ENCODE data around the gene TAP2.

The TAP2 gene

DNA sequence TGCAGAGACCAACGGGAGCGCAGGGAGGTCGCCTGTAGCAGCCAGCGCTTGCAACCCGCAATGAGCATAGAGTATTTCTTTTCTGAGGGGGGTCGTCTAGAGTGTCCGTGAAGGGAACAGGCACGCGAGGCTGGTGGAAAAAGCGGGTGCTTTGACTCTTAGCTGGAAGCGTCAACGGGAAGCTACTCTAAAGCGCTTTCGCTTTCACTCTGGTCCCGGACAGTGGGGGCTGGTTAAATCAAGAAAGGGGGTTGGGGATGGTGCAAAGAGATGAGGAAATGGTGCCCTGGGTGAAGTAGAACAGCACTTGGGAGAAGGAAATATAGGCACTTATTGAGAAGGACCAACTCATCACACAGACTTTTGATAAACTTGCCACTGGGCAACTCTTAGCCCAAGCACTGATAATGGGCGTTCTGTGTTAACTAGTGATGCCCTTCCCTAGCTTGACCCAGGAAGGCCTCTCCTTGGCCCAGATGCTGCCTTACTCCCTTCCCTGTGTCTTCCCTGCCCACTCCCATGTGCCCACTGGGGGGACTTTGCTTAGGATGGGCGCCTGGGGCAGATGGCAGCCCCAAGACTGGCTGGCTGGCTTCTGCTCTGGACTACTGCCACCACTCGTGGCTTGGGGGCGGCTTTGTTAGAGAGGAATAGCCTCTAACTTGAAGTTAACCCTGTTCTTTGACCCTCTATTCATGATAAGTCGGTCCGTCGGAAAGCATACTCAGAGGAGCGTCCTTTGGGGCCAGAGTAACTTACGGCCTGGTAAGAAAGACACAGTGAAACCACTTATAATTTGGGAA lies 16.0 kb upstream of the TAP2 start:
- peak; percentile 11 for DNase-seq (ENCODE audit: low spot score)

- DNase-seq (ENCODE audit: low spot score), result peak; percentile 93
Observed at GRCh38 chr6:32853541-32854375, 15.2 kb upstream of the TAP2 start, which contains the start of the genes PSMB9 and TAP1. Gene PSMB9, plus strand, starts transcription at chr6:32854192. Its CDS starts 38 bp downstream, at chr6:32854230. Gene TAP1, minus strand, starts transcription at chr6:32853704. Its CDS starts 68 bp downstream, at chr6:32853636.

GRCh38 chr6:32852844-32853540 lies 14.5 kb upstream of the TAP2 start:
- DNase-seq (ENCODE audit: low spot score), result peak; percentile 28

- DNase-seq (ENCODE audit: low spot score), result no peak
Observed at GRCh38 chr6:32852018-32852843, 13.7 kb upstream of the TAP2 start.

DNA sequence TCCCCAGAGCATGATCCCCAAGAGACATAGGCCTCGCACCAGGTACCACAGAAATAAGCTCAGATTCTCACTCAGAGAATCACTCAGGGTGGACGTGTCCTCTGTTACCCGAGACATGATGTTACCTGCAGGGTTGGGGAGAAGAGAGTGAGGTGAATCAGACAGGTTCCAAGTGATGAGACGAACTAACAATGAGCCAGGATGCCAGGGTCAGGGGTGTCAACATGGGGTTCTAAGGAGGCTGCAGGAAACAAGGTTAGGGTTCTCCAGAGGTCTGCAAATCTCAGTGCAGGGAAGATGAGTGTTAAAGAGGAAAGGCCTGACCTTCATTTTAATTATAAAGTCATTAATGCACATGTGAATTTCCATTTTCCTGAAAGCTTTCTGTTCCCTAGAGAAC lies 12.5 kb upstream of the TAP2 start:
- DNase-seq (ENCODE audit: low spot score), result no peak

- no peak for DNase-seq (ENCODE audit: low spot score)
Observed at GRCh38 chr6:32849126-32849525, 10.6 kb upstream of the TAP2 start.

DNA sequence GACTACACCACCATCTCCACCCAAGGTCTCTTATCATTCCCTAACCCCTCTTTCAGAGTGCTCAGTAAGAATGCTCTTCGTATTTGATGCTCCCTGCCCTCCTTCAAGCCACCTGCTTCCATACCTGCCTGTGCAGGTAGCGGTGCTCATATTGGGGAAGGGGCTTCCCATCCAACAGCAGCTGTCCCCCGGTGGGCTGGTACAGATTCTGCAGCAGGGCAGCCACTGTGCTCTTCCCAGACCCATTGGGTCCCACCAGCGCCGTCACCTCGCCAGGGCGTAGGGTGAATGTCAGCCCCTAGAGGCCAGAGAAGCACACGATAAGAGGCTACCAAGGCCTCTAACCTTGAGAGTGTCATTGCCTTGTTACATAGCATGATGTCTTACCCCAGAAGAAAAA lies 9.3 kb upstream of the TAP2 start:
- no peak for DNase-seq (ENCODE audit: low spot score)

DNA sequence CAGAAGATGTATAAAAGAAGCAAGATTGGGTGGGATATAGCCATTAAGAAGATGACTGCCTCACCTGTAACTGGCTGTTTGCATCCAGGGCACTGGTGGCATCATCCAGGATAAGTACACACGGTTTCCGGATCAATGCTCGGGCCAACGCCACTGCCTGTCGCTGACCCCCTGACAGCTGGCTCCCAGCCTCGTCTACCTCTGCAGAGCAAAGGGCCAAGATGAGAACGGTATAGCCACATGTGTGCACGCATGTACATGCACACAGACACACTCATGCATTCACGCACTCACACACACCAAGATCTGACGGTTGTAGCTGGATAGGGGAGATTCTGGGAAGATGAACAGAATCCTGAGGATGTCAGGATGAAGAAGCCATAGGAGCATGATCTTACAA lies 8.5 kb upstream of the TAP2 start:
- DNase-seq (ENCODE audit: low spot score), result no peak

- DNase-seq (ENCODE audit: low spot score), result no peak
Observed at GRCh38 chr6:32845384-32845884, 6.9 kb upstream of the TAP2 start.

DNA sequence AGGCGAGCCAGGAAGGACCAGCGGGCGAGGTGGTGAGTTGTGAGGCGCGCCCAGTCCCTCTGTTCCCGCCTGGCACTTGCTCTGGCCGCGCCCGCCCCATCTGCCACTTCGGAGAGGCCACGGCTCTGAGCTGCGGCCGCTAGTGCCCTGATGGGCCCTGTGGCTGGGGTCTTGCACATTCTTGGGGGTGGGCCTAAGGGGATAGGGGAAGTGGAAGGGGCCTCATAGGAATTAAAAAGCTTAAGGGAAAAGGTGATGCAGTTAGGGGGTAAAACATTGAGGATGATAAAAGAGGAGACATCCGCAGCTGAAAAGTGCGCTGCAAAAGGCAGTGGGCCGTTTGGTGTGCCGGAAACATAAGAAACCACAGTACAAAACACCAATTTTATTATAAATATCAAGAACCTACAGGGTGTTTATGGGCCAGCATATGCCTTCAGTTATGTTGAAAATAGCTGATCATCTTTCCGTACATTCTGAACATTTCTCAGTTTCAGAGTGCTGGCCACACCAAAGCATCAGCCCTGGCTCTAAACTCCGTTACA lies 6.4 kb upstream of the TAP2 start:
- DNase-seq (ENCODE audit: low spot score), result no peak

DNA sequence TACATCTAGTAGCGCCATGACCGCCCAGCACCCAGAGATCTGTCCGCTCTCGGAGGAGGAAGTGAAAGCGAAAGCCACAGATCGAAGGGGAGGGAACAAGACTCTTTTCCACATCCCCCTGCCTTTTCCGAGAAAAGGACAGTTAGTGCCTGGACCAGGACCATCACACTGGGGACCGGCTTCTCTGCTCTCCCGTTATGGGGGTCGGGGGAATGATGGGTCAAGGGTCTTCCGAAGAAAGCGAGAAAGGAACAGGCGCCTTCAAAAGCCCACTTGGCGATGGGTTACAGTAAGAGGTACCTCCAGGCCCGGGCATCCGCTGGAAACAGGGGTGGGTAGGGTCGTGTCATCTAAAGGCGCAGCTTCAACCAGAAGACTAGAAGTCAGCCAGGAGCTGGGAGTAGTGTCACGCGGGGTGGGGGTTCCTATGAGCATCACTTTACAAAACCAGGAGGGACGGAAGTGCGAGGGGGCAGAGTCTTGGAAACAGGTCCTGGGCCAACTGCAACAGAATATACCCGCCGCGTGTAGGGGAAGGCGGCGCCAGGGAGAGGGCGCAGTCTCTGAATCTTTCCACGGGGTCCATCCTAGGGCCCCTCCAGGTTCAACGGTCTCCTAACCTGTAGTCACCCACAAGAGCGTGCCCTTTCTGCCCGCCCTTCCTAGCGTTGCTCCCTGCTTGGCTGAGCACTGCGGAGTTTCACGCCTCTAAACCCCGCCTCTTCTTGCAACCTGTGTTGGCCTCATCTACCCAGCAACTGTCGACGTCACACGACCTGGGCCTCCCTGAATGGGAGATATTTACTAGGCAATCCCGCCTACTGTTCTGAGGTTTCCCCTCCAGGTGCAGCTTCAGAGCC lies 5.7 kb upstream of the TAP2 start, which contains the start of gene PSMB8:
Gene PSMB8 (minus strand): TSS at position 69 of the 860 bp plus-strand sequence. CDS start 51 bp downstream, at position 18.
- DNase-seq (ENCODE audit: low spot score), result peak; percentile 73

DNA sequence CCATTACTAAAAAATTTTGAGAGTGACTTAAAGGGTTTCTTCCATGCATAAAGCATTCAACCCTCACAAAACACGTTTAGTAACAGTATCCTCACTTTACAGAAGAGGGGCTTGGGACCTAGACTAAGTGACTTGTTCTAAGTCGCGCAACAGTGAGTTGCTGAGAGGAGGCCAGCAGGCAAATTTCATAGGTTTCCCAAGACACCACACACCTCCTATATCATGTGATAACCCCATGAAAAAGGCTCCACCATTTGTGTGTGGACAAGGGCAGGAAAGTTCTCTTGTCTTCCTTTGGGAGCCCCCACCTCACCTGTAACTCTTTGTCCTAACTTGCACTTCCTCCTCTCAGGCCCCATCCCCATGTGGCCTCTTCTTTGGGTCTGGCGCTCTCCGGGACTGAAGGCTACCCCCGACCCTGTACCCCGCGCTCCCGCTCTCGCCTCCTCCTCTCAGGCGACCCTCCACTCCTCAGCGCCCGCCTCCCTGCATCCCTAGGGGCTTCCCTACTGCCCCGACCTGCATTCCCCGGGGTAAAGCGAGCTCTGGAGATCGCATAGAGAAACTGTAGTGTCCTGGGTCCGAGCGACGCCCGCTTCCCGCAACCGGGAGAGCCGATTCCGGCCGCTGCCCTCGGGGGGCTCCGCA lies 4.9 kb upstream of the TAP2 start:
- DNase-seq (ENCODE audit: low spot score), result no peak

- no peak for DNase-seq (ENCODE audit: low spot score)
Observed at GRCh38 chr6:32842690-32843089, 4.2 kb upstream of the TAP2 start.

DNA sequence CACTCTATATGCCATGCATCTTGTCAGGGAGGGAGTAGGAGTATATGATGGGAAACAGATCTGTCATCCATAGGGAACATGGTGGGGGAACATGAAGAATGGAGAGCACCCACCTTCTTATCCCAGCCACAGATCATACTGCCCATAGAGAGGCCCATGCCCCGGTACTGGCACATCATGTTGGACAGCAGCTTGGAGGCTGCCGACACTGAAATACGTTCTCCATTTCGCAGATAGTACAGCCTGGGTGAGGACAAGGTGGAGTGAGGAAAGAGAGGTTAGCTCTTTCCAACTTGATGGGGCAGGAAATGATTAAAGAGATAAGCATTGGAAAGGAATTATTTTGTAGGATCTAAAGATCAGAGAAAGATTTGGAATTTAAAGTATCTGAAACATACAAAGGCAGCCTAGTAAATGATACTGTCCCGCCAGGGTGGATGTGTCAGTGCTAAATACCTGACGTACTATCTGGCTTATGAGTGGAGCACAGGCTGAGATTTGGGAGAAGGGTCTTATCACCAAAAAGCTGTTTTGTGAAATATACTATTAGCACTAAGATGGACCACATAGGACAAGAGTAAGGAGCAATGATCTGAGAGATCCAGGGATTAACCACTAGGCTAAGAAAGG lies 3.6 kb upstream of the TAP2 start:
- DNase-seq (ENCODE audit: low spot score), result no peak

GRCh38 chr6:32840604-32841246 lies 2.2 kb upstream of the TAP2 start:
- DNase-seq (ENCODE audit: low spot score), result no peak

DNA sequence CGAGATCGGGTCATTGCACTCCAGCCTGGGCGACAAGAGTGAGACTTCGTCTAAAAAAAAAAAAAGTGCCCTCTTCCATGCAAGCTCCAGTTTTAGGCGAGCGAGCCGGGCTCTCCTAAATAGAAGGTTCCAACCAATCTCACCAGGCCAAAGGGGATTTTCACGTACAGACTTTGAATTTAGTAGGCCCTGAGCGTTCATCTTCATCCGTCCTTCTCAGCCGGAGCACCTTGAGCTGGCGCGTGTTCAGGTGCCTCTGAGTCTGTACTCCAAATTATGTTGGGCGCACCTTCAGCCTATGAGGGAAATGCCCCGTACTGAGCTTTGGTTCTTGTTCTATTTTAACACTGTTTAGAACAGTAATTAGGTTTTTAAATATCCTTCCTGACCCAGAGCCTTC lies 817 bp upstream of the TAP2 start:
- no peak for DNase-seq (ENCODE audit: low spot score)

DNA sequence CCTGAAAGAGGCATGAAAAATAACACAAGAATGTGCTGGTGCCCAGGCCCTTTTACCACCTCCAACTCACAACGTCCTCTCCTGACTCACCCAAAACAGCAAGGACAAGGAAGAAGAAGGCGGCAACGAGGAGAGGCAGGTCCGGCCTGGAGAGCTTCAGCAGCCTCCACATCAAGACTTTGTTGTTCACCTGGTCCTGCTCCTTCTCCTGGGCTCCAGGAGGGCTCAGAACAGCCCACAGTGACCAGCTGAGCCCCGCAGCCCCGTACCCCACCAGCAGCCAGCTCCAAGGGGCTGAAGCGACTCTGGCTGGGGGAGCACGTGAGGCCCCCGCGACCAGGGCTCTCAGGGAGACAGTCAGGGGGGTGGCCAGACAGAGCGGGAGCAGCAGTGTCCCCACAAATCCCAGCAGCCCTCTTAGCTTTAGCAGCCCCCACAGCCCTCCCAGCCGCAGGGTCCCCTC lies 857 bp downstream of the TAP2 start:
- no peak for DNase-seq (ENCODE audit: low spot score)

DNA sequence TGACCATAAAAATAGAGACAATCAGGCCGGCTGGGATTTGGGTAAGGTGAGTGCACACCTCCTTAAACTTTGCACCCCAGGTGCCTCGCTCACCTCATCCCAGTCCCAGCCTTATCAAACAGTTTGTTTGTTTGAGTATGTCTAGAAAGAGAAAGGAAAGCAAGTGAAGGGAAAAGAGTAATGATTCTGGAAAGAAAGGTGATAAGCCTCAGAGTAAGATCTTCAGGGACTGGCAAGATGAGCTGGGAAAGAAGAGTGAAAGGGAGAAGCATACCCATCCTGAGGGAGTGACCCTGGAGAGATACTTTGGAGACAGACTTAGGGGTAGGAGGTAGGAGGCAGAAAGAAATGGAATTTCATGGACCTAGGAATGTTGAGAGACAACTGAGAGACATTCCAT lies 1.7 kb downstream of the TAP2 start:
- no peak for DNase-seq (ENCODE audit: low spot score)
